Measurements from ENCODE around the gene LAMA5.

Gene LAMA5

DNA sequence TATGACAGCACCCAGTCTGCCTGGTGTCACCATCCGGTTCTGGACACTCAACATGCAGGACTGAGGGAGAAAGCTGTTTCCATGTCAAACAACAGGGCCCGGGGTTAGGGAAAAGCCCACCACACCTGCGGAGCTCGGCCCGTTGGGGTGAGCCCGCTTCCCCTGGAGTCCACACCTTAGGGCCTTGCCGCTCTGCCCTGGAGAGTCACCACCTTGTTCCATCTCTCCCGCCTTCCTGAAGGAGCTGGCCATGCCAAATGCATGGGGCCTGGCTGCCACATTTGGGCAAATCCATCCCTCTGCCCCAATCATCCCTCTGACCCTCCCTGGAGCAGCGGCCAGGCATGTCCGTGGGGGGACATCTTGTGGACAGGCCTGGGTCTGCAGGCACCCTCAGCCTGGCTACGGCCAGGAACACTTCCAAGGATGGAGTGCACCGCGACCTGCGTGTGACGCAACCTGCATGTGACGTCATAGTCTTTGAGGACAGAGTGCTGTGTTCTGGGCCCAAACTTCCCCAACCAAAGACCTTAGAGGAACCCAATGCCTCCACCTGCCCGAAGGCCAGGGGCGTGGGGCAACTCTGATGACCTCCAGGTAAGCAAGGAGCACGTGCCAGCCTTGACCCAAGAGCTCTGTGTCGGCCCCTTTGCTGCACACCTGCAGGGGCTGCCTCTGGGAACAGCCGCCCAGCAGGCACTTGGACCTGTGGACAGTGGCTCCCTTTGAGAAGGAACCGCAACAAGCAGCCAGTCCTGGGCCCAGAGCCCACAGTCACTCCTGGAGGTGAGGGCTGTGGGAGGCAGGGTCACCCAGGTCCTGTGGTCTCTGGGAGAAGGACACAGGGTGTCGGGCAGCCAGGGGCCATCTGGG lies 38.2 kb upstream of the LAMA5 start:
- DNase-seq (ENCODE audit: low read depth) = no peak

GRCh38 chr20:62404761-62405107 lies 37.6 kb upstream of the LAMA5 start:
- DNase-seq (ENCODE audit: low read depth) = no peak

DNA sequence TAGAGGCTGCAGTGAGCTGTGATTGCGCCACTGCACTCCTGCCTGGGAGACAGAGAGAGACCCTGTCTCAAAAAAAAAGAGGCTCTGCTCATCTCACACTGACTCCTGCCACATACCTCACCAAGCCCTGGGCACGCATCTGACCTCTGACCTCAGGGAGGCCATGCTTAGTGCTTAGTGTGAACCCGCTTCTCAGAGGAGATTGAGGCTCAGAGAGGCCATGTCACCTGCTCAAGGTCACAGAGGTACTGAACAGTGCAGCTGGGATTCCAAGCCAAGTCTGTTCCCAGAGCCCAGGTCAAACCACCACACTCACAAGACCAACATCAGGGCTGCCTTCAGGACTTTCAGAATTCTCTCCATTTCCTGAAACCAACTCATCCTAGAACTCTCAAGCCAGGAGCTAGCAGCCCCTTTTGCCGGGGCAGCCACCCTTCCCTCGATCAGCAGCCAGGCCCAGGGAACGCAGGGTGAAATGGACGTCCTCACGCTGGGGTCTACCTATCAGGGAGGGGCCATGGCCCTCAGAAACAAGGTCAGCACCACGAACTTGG lies 37.1 kb upstream of the LAMA5 start:
- no peak for DNase-seq (ENCODE audit: low read depth)

DNA sequence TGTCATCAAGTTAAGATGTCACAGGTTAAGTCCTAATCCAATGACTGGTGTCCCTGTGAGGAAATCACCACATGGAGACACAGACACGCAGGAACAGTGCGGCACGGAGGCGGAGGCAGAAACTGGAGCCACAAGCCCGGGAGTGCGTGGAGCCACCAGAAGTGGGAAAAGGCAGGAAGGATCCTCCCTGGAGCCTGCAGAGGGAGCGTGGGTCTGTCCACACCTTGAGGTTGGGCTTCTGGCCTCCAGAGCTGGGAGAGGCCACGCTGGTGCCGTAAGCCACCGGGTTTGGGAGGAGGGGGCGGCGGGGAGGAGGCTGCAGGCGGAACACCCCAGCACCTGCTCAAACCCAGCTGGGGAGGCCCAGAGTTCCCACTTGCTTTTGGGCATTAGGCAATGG lies 36.2 kb upstream of the LAMA5 start:
- DNase-seq (ENCODE audit: low read depth) = no peak

- DNase-seq (ENCODE audit: low read depth) = no peak
These were observed 35.5 kb upstream of the LAMA5 start for GRCh38 chr20:62402456-62403150.

DNA sequence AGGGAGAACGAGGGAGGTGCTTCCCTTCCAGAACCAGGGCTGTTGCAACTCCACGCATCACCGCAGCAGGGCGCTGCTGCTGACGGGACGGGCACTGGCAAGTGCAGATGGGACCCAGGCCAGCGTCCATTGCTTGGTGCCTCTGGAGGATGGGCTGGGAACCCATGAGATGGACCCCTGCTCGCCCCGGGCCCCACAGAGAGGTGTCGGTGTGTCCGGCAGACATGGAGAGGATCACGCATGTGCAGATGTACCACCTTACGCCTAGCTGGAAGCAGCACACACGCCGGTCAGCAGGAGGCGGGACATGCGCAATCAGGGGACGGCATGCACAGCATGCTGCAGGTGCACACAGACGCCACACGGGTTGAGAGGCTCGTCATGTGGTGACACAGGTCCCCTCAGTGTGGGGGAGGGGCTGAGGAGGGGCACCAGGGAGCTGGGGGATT lies 34.2 kb upstream of the LAMA5 start:
- DNase-seq (ENCODE audit: low read depth) = no peak

DNA sequence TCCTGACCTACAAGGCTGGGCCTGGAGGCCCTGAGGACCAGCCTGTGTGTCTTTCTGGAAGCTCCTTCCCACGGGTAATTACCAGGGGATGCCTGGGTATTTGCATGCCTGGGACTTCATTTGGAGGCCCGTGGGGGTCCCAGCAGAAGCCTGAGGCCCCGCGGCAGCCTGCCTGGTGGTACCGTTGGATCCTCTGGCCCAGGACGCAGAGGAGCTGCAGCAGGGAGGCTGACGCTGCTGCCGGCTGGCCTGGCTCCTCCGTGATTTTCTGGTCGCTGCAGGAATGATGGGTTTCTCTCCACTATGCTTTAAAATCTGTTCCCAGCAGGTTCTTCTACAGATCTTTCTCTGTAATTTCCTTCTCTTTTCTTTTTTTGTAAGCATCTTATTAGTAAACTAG lies 33.4 kb upstream of the LAMA5 start:
- no peak for DNase-seq (ENCODE audit: low read depth)

DNA sequence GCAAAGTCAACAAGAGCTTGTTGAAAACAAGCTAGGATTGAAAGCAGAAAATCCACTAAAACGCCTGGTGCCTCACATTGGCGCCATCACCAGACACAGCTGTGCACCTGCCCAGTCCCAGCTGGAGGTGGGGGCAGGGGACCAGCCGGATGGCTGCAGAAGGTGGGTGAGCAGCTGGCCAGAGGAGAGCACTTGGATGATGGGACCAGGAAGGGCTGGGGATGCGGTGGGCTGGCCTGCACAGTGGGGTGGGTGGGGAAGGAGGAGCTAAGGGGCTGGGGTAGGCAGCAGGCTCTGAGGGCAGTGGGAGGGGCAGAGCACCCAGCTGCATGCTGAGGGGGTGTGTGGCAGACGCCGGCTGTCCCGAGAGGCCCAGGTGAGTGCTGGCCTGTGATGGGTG lies 32.9 kb upstream of the LAMA5 start:
- DNase-seq (ENCODE audit: low read depth) = no peak

DNA sequence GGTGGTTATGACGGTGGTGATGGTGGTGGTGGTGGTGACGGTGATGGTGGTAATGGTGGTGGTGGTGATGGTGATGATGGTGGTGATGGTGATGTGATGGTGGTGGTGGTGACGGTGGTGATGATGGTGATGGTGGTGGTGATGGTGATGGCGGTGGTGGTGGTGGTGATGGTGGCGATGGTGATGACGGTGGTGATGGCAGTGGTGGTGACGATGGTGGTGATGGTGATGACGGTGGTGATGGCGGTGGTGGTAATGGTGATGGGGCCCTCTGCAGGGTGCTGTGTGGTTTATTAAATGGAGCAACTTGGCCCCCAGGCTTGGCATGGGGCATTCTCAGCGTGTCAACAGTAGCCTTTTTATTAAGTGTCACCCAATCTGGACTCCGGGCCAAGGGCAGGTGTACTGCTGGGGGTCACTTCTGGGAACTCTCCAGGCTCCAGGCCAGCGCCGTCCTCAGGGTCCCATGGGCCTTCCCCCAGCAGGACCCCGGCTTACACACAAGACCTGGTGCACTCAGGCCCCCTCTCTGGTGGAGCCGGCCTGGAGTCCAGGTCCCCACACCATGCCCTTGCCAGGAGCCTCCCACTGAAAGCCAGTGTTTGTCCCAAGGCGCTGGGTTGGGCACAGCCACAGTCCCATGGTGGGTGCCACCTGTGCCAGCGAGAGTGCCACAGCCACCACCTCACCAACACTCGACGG lies 31.2 kb upstream of the LAMA5 start:
- no peak for DNase-seq (ENCODE audit: low read depth)

DNA sequence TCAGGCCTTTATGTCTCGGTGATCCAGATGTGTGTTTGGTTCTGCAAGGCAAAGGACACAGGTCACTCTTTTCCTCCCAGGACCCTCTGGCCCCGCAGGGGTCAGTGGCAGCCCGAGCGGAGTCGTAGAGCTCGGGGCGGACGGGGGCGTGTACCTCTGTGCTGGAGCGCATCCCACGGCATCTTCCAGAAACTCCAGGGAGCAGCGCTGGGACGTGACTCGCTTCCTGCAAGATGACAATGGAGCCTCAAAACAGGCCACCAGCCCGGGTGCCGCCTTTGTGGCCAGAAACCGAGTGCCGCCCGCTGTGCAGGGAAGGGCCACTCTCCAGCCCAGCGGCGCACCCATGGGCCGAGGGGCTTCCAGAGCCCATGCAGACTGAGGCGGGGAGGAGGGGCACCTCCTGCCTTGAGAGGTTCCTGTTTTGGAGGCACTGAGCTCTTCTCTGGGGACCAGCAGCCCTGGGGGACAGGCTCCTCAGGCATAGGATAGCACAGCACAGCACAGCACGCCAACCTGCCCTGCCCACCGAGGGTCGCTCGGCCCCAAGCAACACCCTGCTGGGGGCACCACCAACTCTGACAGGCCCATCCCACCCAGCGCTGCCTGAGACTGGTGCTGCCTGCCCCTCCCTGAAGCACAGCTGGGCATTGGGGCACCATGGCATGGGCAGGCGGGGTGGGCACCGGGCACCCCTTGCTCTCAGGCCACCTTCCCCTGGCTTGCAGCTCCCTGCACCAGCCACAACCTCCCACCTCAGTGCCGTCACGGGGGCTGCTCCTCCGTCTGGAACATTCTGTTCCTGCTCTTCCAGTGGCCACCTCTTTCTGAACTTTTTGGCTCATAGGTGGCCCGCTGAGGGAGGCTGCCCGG lies 29.5 kb upstream of the LAMA5 start:
- DNase-seq (ENCODE audit: low read depth) = no peak

- no peak for DNase-seq (ENCODE audit: low read depth)
These were observed 28.5 kb upstream of the LAMA5 start for GRCh38 chr20:62395311-62396242.

GRCh38 chr20:62394248-62395245 lies 27.4 kb upstream of the LAMA5 start:
- no peak for DNase-seq (ENCODE audit: low read depth)

DNA sequence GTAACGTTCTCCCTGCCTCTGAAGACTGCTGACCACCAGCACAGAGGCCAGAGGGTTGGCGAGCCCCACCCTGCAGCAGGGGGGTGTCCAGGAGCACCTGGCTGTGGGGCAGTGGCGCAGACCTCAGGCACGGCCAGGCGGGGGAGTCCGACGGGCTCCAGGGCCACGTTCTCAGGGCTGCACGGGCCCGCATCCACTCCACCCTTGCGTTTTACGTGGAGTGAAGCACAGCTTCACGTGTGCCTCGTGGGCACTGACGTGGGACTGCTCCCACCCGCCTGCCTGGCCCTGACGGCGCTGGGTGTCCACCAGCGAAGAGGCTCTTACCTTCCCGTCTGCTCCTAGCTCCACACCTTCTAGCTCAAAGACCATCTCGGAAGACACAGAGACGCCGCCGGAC lies 26.7 kb upstream of the LAMA5 start:
- DNase-seq (ENCODE audit: low read depth) = no peak

DNA sequence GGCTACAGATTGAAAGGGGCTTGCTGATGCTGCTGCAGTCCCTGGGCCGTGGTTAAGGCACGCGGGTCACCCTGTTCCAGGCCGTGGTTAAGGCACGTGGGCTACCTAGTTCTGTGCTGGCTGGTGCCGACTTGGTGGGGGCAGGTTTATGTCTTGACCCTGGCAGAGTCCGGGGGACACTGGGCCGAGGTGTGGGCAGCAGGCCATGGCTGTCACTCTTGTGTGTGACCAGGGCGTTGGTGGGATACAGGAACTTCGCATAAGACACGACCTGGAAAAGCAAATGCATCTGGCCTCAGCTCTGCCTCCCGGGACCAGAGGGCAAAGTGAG lies 26.2 kb upstream of the LAMA5 start:
- no peak for DNase-seq (ENCODE audit: low read depth)

DNA sequence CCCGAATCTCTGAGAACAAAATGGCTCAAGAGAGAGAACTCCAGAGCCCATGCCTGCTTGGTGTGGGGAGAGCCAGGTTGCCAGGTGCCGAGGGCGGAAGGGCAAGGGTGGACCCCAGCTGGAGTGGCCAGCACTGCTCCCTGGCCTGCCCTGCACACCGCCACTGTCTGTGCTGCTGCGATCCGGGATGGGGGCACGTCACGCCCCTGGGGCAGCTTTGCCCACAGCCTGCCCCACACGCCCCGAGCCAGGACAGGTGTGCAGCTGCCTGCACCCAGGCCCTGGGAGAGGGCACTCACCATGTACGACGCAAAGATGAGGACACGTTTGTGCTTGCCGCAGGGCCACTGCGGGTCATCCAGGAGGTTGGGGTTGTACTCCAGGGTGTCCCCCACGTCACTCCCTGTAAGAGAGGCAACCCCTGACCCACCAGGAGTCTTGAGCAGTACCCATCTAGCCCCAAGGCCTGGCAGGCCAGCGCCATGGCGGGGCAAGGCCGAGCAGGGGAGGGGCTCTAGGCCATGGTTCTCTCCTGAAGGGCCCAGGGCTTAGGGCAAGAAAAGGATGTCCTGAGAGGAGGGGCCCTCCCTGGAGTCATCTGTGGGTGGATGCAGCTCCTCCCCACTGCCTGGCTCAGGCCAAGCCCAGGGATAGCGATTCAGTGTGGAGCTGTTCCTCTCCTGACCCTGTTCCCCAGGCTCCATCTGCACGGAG lies 25.7 kb upstream of the LAMA5 start:
- no peak for DNase-seq (ENCODE audit: low read depth)

- no peak for DNase-seq (ENCODE audit: low read depth)
These were observed 24.9 kb upstream of the LAMA5 start for GRCh38 chr20:62392077-62392418.

DNA sequence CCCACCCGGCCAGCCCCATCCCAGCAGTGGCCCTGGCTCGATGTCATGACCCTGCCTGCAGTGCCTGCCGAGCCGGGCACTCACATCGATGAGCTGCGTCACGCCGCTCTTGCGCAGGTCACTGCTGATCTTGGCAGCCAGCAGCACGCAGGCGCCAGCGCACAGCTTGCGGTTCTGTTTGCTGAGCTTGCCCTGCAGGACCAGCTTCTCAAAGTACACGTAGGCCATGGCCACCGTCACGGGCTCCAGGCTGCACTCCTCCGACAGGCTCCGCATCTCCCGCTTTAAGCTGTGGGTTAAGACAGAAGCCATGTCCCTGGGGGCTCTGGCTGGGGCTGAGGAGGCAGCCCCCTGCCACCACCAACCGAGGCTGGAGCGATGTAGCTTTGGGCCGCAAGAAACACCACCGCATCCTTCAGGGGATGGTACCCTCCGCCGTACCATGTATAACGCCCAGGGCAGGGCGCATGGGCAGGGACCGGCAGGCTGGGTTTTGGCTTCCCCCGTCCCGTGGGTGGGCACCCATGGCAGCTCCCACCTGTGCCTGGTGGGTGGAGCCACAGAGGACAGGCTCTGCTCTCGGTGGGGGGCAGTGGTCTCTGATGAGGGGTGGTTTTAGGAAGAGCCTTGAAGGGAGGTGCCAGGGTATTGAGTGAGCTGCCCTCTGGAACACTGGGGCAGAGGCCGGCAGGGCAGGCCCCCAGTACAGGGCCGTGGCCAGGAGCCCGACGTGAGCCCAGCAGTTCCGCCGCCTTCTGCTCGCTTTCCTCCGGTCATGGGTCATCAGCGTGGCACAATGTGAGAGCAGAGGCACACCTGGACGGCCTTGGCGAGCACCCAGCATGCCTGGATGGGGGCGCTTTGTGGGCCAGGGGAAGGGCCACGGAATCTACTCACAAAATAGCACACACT lies 24.3 kb upstream of the LAMA5 start:
- no peak for DNase-seq (ENCODE audit: low read depth)

Data from activated gamma-delta T cell treated with anti-CD3 and anti-CD28 coated beads, Interleukin-2, amount 50 U/mL, for 16 hours (primary cell).